Endothelial cell of umbilical vein (primary cell): Measurements from ENCODE around the gene JAG2. TPM values are rescaled to one million over a fixed set of nuclear protein-coding genes. Genes with fewer than 3 reads are reported as not detected.

ENCODE experiments used
- BruUV-seq: library from RNA; stranded (reverse); fragments of 400-500 nt; replicated peaks from 2 replicates; lab custom pipeline; 2021; lab: Mats Ljungman, UMichigan
- CTCF ChIA-PET: fragments of 300-600, 350-600 bp; sonication (Branson Sonifier 250); formaldehyde crosslinking; loops from one replicate; lab custom pipeline; 2021; ENCODE audit warnings: antibody characterized with exemption, inconsistent platforms; lab: Charles Lee
- POLR2A ChIA-PET: fragments of 300-600, 350-600 bp; sonication (Branson Sonifier 250); formaldehyde crosslinking; loops from one replicate; lab custom pipeline; 2021; ENCODE audit warnings: antibody characterized with exemption, inconsistent platforms; lab: Charles Lee
- DNase-seq: peaks from one replicate; pipeline ENCODE4 v3.0.0-alpha.2; 2011; ENCODE audit warnings: low read depth, low spot score
- FAIRE-seq: peaks from 2 replicates; lab custom pipeline; 2011; peaks lifted over from hg19 to GRCh38; lab: Jason Lieb, UNC
- H2AFZ ChIP-seq: 2 replicates; pipeline ENCODE4 v1.6.0; 2012; ENCODE audit warnings: low read depth, low read length, control low read depth, inconsistent platforms
- H3K27ac ChIP-seq: 2 replicates; pipeline ENCODE4 v1.5.1; 2011; ENCODE audit warnings: low read depth, mild to moderate bottlenecking, control low read depth, low read length, moderate library complexity; ENCODE audit not compliant: insufficient read depth
- H3K27me3 ChIP-seq, 2 experiments: 2 replicates each; pipeline versions ENCODE4 v1.6.0 to v1.6.1; 2011; ENCODE audit warnings: low read length in 2 of 2, mixed read lengths in 1 of 2; ENCODE audit not compliant: control insufficient read depth in 2 of 2, insufficient read depth in 2 of 2
- H3K36me3 ChIP-seq, 2 experiments: 2 replicates in 1 of 2; 3 replicates in 1 of 2; pipeline ENCODE4 v1.5.1; 2011; ENCODE audit warnings: low read length in 2 of 2, mild to moderate bottlenecking in 1 of 2, moderate library complexity in 1 of 2; ENCODE audit not compliant: control insufficient read depth in 2 of 2, insufficient read depth in 2 of 2; ENCODE audit errors: extremely low read depth in 1 of 2
- H3K4me1 ChIP-seq: 3 replicates; pipeline ENCODE4 v1.5.1; 2011; ENCODE audit warnings: mild to moderate bottlenecking, low read length; ENCODE audit not compliant: control insufficient read depth, insufficient read depth; ENCODE audit errors: extremely low read depth
- H3K4me2 ChIP-seq: 2 replicates; pipeline ENCODE4 v1.6.1; 2011; ENCODE audit warnings: low read length, control low read depth, mixed read lengths; ENCODE audit not compliant: insufficient read depth
- H3K4me3 ChIP-seq, 3 experiments: fragments of 200-600 bp in 1 of 3; sonication (generic), shearing (Covaris generic) in 1 of 3; replicated peaks in 1 of 3; 2 replicates each; pipeline ENCODE4 v1.5.1; 2011 to 2016; ENCODE audit warnings: control low read depth in 3 of 3, low read length in 3 of 3, mild to moderate bottlenecking in 2 of 3, inconsistent platforms in 1 of 3, low read depth in 1 of 3, moderate library complexity in 1 of 3; ENCODE audit not compliant: insufficient read depth in 1 of 3
- H3K79me2 ChIP-seq: 2 replicates; pipeline ENCODE4 v1.6.0; 2012; ENCODE audit warnings: low read length, inconsistent platforms; ENCODE audit not compliant: control insufficient read depth, insufficient read depth
- H3K9ac ChIP-seq: replicated peaks from 2 replicates; pipeline ENCODE3; 2011; ENCODE audit warnings: low read length, control low read depth; ENCODE audit not compliant: insufficient read depth; ENCODE audit errors: extremely low read depth
- H3K9me1 ChIP-seq: replicated peaks from 3 replicates; pipeline ENCODE4 v1.6.0; 2011; ENCODE audit warnings: mild to moderate bottlenecking, low read length; ENCODE audit not compliant: control insufficient read depth, insufficient read depth; ENCODE audit errors: extremely low read depth
- H3K9me3 ChIP-seq: replicated peaks from 2 replicates; pipeline ENCODE4 v1.5.1; 2012; ENCODE audit warnings: low read length, inconsistent platforms; ENCODE audit not compliant: control insufficient read depth, insufficient read depth
- H4K20me1 ChIP-seq: replicated peaks from 2 replicates; pipeline ENCODE3; 2011; ENCODE audit warnings: mild to moderate bottlenecking, low read length; ENCODE audit not compliant: control insufficient read depth, insufficient read depth; ENCODE audit errors: extremely low read depth
- FOS ChIP-seq: IDR thresholded peaks from 2 replicates; pipeline ENCODE4 v1.6.1; 2011; ENCODE audit warnings: mild to moderate bottlenecking, low read length, moderate library complexity, borderline replicate concordance; ENCODE audit not compliant: insufficient read depth
- GATA2 ChIP-seq: IDR thresholded peaks from 2 replicates; pipeline ENCODE4 v1.7.0; 2011; ENCODE audit warnings: low read depth, mild to moderate bottlenecking, moderate library complexity, mixed read lengths, low read length; ENCODE audit not compliant: insufficient read length, insufficient read depth
- JUN ChIP-seq: IDR thresholded peaks from 2 replicates; pipeline ENCODE4 v1.6.1; 2011; ENCODE audit warnings: borderline replicate concordance, low read depth; ENCODE audit not compliant: insufficient read length, insufficient read depth
- MYC ChIP-seq: IDR thresholded peaks from one replicate; pipeline ENCODE4 v1.6.1; 2011; ENCODE audit warnings: mild to moderate bottlenecking, low read depth, low read length
- POLR2AphosphoS5 ChIP-seq: IDR thresholded peaks from 2 replicates; pipeline ENCODE4 v1.6.1; 2012; ENCODE audit warnings: low read depth, mild to moderate bottlenecking, control low read depth, low read length, moderate library complexity; ENCODE audit not compliant: insufficient read depth
- dilution Hi-C: fragments of 300-500 bp; cut with MboI; formaldehyde crosslinking; loops from one replicate; pipeline ENCODE4 v1.15.0; 2019; ENCODE audit warnings: low sequenced_read_pairs; ENCODE audit not compliant: extremely low pct_ligation_motif_present
- intact Hi-C: fragments of 100-400 bp; cut with micrococcal nuclease; formaldehyde crosslinking; loops from one replicate; pipeline ENCODE4 v1.10.0; 2022
- polyA plus RNA-seq, 4 experiments: library from polyadenylated mRNA; depleted of rRNA in 3 of 4; stranded (reverse) in 3 of 4; unstranded in 1 of 4; fragments of >200 nt; gene quantifications; 2 replicates each; pipeline versions ENCODE4 v1.2.1 to v1.2.3, GENCODE V29; 2011 to 2012; ENCODE audit warnings: missing spikeins in 1 of 4
- total RNA-seq: library from RNA; stranded (reverse); gene quantifications from 2 replicates; pipeline ENCODE4 v1.2.3, GENCODE V29; 2021
- TF ChIP-seq, protein P1 (sequence below): IDR thresholded peaks from 2 replicates; pipeline ENCODE4 v1.6.1; 2011; ENCODE audit not compliant: insufficient read depth, insufficient read length

JAG2 gene
- total and polyA plus RNA-seq, 2 donors (not counting 3 experiments of a cell fraction or from before 2014, with no cell fraction given): 105 to 128 TPM

GRCh38 chr14:105160776-105161175 lies 7.8 kb downstream of the JAG2 start:
- ChIA-PET POLR2A (interaction anchor here (0.6 kb wide), 1 partner anchor 65 kb away, joined by 3 read pairs; no protein-coding TSS in a partner anchor), CTCF (interaction anchor here (1.0 kb wide), 1 partner anchor 12 kb away, joined by 3 read pairs; no protein-coding TSS in a partner anchor)
- Histone ChIP-seq H3K4me3 (no peak overlapping the region), H4K20me1 (no peaks in the 10 kb centered on the region), H2AFZ (no peak overlapping the region), H3K9me3 (no peaks in the 10 kb centered on the region), H3K4me1 (peaks cover under 1% of the 10 kb centered on the region), H3K4me2 (no peak overlapping the region), H3K79me2 (peaks cover 76% of the 10 kb centered on the region), H3K9me1 (no peaks in the 10 kb centered on the region), H3K27me3 (no peaks in the 10 kb centered on the region), H3K36me3 (peaks cover 0 to 12% of the 10 kb centered on the region in 2 experiments), H3K9ac (no peak overlapping the region), H3K27ac (no peak overlapping the region)
- intact Hi-C loops: loop anchor here (10.0 kb wide), 1 partner anchor 84 kb away; the partner anchor contains the start of gene BTBD6
- TF ChIP-seq, protein P1, sequence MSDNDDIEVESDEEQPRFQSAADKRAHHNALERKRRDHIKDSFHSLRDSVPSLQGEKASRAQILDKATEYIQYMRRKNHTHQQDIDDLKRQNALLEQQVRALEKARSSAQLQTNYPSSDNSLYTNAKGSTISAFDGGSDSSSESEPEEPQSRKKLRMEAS: no peak
- TF ChIP-seq MYC (no peak), FOS (no peak), POLR2AphosphoS5 (no peak)
- no TSS peak for BruUV-seq
- dilution Hi-C loops: no loop called here
- no peak for DNase-seq
- no peak for FAIRE-seq

DNA sequence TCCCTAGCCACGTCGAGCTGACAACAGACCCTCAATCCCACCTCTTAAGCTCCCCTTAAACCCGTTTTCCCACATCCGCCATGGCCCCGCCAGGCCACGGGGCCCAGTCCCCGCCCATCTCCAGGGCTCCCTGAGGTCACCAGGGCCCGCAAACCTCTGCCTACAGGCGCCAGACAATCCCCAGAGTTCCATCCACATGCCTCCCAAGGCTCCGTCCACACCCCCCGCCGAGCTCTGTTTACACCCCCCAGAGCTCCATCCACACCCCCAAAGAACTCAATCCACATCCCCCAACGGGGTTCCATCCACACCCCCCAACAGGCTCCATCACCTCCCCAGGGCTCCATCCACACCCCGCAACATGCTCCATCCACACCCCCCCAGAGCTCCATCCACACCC lies 9.2 kb downstream of the JAG2 start:
- Histone ChIP-seq H3K4me2 (no peak overlapping the region), H3K9ac (no peak overlapping the region), H3K27ac (no peak overlapping the region), H3K9me1 (no peaks in the 10 kb centered on the region), H3K9me3 (no peaks in the 10 kb centered on the region), H3K79me2 (peaks cover 61% of the 10 kb centered on the region), H3K27me3 (no peaks in the 10 kb centered on the region), H2AFZ (no peak overlapping the region), H3K4me1 (no peaks in the 10 kb centered on the region), H4K20me1 (no peaks in the 10 kb centered on the region), H3K36me3 (peaks cover 0 to 17% of the 10 kb centered on the region in 2 experiments), H3K4me3 (no peak overlapping the region)
- CTCF ChIA-PET: interaction anchor here (0.8 kb wide), 1 partner anchor 10 kb away, joined by 4 read pairs; the partner anchor contains the start of gene JAG2
- no TSS peak for BruUV-seq
- dilution Hi-C loops: no loop called here
- FAIRE-seq: no peak
- no peak for DNase-seq
- no peak for TF ChIP-seq JUN
- no peak for TF ChIP-seq FOS
- TF ChIP-seq MYC: no peak
- no peak for TF ChIP-seq GATA2
- POLR2A ChIA-PET: no interaction called here
- intact Hi-C loops: no loop called here
